Choroid plexus epithelial cell (primary cell): ENCODE measurements around the gene MXI1.
A peak's percentile ranks its signal among the peaks of the same experiment; 100 is the strongest.

Experiments
- DNase-seq: peaks from one replicate; pipeline ENCODE4 v3.0.0-alpha.2; 2010; ENCODE audit warnings: low read depth
- H3K4me3 ChIP-seq: 2 replicates; pipeline ENCODE4 v1.5.1; 2011; ENCODE audit warnings: low read depth, mild to moderate bottlenecking, control low read depth, low read length, moderate library complexity
- TF ChIP-seq, protein P1 (sequence below): conservative IDR thresholded peaks from 2 replicates; pipeline ENCODE4 v1.5.1; 2011; ENCODE audit warnings: low read depth, mild to moderate bottlenecking, control low read depth, inconsistent platforms, low read length, moderate library complexity

The MXI1 gene

GRCh38 chr10:110296966-110297365 is 89.6 kb downstream of the MXI1 start:
- DNase-seq, result no peak
- H3K4me3 ChIP-seq, result no peak overlapping the region
- TF ChIP-seq, protein P1, sequence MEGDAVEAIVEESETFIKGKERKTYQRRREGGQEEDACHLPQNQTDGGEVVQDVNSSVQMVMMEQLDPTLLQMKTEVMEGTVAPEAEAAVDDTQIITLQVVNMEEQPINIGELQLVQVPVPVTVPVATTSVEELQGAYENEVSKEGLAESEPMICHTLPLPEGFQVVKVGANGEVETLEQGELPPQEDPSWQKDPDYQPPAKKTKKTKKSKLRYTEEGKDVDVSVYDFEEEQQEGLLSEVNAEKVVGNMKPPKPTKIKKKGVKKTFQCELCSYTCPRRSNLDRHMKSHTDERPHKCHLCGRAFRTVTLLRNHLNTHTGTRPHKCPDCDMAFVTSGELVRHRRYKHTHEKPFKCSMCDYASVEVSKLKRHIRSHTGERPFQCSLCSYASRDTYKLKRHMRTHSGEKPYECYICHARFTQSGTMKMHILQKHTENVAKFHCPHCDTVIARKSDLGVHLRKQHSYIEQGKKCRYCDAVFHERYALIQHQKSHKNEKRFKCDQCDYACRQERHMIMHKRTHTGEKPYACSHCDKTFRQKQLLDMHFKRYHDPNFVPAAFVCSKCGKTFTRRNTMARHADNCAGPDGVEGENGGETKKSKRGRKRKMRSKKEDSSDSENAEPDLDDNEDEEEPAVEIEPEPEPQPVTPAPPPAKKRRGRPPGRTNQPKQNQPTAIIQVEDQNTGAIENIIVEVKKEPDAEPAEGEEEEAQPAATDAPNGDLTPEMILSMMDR, result no peak

- no peak for DNase-seq
- no peak overlapping the region for H3K4me3 ChIP-seq
- TF ChIP-seq, protein P1, result no peak
Measured at GRCh38 chr10:110300486-110300986, 93.1 kb downstream of the MXI1 start.

DNA sequence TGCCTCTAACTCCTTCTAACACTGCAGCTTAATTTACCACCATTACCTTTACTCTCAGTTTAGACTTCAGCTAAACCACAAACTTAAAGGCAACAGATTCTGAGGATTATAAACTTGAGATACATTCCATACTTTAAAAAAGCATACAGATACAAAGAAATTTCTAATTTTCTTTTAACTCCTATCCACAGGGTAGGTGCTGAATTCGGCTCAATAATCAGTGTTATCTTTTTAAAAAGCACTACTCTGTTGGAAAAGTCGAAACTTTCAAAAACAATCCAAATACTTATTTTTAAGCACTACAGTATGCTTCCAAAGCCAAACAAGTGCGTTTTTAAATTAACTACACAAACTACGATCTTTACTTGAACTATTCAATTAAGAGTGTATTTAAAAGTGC is 96.3 kb downstream of the MXI1 start:
- TF ChIP-seq, protein P1, result no peak
- no peak for DNase-seq
- peak overlapping the region; percentile 83 for H3K4me3 ChIP-seq

DNA sequence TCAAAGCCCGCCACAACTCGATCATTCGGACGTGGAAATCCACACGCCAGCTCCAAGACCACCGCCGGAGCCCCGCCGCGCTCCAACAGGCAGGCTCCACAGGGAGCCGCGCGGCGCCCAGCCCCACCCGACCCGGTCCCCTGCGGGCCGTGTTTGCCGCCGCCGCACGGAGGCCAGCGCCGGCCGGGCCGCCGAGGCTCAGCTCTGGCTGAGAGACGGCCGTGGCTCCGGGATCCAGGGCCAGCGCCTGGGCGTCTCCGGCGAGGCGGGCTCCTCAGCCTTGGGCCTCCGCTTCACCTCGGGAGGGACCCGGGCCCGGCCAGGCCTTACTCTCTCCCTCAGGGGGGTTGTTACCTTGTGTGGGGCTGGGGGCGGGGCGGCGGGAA is 97.0 kb downstream of the MXI1 start:
- TF ChIP-seq, protein P1, result no peak
- peak; percentile 24 for DNase-seq
- peak overlapping the region; percentile 83 for H3K4me3 ChIP-seq

GRCh38 chr10:110304780-110305421 is 97.5 kb downstream of the MXI1 start, which contains the start of gene SMNDC1:
SMNDC1 (minus strand) TSS chr10:110304920; CDS start chr10:110303587, 1,333 bp downstream.
- peak; percentile 99 for DNase-seq
- peak within 1 kb of the TSS; percentile 83 for H3K4me3 ChIP-seq
- TF ChIP-seq, protein P1, result no peak

DNA sequence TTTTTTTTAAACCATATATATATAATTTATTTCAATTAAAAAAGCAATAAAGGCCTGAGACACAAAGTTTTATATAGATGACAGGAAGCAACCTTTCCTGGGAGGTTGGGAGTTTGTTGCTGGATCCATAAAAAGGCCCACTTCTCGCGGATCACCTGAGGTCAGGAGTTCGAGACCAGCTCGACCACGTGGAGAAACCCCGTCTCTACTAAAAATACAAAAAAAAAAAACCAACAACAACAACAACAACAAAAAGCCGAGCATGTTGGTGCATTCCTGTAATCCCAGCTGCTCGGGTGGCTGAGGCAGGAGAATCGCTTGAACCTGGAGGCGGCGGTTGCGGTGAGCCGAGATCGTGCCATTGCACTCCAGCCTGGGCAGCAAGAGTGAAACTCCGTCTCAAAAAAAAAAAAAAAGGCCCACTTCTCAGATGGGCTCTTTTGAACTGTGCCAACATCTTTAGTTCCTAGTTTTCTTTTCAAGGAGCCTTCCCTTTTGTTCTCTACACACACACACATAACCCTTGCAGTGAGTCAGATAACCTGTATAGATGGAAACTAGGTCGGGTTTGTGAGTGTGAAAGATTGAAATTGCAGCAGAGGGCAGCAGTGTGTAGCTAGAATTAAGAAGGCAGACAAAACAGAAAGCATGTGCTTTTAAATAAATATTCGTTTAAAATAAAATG is 98.5 kb downstream of the MXI1 start:
- peak; percentile 97 for DNase-seq
- TF ChIP-seq, protein P1, result peak; percentile 74
- H3K4me3 ChIP-seq, result no peak overlapping the region
